T47D (cell line): ENCODE results near the gene YIPF4.
"Not testable (repeated sequence)": the region's sequence is repeated elsewhere in the genome, so short reads cannot be mapped to it uniquely, and the experiment has no call there.

Experiments used
- DNase-seq, 2 experiments: peaks; one replicate each; pipeline versions ENCODE4 v3.0.0 to v3.0.0-alpha.2; 2011 to 2012; ENCODE audit warnings: low read depth in 1 of 2, low spot score in 1 of 2
- JUND ChIP-seq: IDR thresholded peaks from 2 replicates; pipeline ENCODE4 v1.6.1; 2012; ENCODE audit warnings: low read depth
- in situ Hi-C: cut with HindIII; loops from 2 replicates; pipeline ENCODE4 v1.10.0; 2016; ENCODE audit warnings: low sequenced_read_pairs, low pct_unique_long_range_greater_than_20kb

Gene YIPF4

DNA sequence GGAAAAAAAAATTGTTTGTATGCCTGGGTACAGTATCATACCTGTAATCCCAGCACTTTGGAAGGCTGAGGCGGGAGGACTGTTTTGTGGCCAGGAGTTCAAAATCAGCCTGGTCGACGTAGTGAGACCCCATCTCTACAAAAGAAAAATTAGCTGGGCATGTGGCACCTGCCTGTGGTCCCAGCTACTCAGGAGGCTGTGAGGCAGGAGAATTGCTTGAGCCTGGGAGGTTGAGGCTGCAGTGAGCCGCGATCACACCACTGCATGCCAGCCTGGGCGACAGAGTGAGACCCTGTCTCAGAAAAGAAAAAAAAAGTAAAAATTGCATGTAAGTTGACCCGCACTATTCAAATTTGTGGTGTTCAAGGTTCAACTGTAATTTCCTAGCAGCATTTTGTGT lies 32.9 kb downstream of the YIPF4 start:
- TF ChIP-seq JUND = no peak
- in situ Hi-C loops = no loop called here
- DNase-seq = no peak

DNA sequence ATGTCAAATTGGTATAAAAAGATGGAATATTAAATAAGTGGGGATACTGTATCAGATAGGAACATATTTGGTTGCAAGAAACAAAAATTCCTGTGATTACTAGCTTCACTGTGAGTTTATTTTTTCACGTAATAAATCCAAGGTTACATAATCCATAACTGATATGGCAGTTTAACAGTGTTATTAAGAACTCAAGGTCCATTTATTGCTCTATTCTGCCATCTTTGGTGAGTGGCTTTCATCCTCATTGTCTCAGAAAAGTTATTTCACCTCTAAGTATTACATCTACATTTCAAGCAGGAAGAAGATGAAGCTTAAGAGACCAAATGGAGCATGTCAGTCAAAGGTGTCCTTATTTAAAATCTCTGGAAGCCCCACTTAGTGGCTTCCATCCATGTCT lies 37.2 kb downstream of the YIPF4 start:
- TF ChIP-seq JUND = no peak
- in situ Hi-C loops = no loop called here
- no peak for DNase-seq

DNA sequence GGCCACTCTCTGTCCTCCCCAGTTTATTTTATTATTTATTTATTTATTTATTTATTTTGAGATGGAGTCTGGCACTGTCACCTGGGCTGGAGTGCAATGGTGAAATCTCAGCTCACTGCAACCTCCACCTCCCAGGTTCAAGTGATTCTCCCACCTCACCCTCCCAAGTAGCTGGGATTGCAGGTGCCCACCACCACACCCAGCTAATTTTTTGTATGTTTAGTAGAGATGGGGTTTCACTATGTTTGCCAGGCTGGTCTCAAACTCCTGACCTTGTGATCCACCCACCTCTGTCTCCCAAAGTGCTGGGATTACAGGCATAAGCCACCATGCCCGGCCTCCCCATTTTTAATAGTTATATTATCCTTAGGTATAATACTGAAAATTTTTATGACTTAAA lies 51.0 kb downstream of the YIPF4 start:
- in situ Hi-C loops = not testable (repeated sequence)

DNA sequence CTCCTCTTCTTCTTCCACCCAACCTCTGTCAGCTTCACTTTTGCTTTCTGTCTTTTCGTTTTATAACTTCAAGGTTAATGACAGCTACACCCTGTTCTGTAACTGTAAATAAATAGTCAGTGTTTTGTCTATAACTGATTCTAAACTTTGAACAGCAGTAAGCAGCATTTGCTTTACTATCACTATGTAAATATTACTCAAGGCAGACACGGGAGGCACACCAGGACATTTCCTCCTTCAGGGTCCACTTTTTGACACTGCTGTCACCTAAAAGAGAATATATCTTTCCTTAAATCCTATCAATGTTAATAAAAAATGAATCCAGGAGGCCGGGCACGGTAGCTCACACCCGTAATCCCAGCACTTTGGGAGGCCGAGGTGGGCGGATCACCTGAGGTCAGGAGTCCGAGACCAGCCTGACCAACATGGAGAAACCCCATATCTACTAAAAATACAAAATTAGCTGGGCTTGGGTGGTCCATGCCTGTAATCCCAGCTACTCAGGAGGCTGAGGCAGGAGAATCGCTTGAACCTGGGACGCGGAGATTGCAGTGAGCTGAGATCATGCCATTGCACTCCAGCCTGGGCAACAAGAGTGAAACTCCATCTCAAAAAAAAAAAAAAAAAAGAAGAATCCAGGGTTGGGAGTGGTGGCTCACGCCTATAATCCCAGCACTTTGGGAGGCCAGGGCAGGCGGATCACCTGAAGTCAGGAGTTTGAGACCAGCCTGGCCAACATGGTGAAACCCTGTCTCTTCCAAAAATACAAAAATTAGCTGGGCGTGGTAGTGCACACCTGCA lies 51.7 kb downstream of the YIPF4 start:
- in situ Hi-C loops, DNase-seq: not testable (repeated sequence)

More for the DNA sequence above, 51.0 kb downstream of the YIPF4 start:
- not testable (repeated sequence) for DNase-seq

DNA sequence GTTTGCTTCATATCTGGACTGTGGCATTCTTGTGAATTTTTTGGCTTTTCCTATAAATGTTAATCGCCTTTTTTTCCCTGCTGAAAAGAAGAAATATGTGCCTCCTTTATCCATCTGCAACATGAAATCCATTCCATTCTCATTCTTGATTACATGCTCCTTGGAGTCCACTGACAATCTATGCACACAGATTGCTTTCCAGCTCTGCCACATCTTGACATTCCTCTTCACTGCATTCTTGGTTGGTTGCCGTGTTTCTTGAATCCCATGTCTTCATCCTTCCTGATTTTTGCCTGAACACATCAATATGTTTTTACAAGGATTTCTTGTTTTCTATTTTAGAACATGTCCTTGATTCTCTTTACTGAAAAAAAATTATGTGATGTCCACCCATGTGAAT lies 52.4 kb downstream of the YIPF4 start:
- DNase-seq = no peak
- no peak for TF ChIP-seq JUND
- in situ Hi-C loops = no loop called here

DNA sequence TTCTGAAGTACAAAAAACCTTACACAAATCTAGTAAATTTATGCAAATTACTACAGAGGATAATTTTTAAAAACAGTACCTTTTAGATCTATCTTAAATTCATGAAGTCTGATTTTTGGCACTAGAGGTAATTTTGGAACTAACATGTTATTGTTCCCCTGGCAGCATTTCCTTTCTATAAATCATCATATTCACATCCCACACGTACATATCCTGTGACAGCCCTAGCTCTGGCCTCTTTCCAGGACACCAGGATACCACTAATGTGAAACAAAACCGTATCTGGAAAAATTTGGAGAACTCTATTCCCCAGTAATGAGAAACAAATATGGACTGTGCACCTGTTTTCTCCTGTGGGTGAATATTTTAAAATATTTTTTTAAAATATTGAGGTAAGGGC lies 65.1 kb downstream of the YIPF4 start:
- no peak for TF ChIP-seq JUND
- in situ Hi-C loops = no loop called here
- DNase-seq = no peak

DNA sequence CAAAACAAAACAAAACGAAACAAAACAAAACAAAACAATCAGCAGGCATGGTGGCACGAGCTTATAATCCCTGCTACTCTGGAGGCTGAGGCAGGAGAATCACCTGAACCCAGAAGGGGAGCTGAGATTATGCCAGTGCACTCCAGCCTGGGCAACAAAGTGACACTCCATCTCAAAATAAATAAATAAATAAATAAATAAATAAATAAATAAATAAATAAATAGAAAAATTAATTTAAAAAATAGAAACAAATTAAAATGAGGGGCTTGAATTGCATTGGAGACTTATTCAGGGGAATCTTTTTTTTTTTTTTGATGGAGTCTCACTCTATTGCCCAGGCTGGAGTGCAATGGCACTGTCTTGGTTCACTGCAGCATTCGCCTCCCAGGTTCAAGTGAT lies 73.1 kb downstream of the YIPF4 start:
- DNase-seq, in situ Hi-C loops: not testable (repeated sequence)

DNA sequence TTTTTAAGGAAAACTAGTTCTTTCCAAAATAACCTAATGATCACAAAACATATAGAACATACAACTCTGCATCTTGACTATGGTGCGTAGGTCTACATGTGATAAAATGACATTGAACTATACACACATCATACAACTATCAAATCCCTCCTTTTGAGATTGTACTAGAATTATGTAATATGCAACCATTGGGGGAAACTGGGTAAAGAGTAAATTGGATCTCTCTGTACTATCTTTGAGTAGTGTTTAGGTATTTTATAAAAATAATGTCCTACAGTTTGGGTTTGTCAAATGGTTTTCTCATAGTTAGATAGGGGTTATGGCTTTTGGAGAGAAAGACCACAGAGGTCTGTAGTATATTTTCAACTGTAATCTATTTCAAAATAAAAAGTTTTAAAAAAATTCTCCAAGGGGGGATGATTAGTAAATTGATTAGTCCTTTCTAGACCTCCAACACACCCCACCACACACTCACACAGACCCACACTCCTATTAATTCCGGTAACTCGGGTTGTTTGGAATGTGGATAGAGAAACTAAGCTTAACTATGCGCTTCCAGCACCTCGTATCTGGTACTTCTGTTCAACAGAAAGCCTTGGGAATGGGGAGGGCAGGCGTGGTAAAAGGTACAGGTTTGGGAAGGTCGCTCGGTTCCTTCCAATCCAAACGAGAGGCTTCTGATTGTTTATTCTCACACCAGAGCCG lies 78.4 kb downstream of the YIPF4 start:
- in situ Hi-C loops = no loop called here

DNA sequence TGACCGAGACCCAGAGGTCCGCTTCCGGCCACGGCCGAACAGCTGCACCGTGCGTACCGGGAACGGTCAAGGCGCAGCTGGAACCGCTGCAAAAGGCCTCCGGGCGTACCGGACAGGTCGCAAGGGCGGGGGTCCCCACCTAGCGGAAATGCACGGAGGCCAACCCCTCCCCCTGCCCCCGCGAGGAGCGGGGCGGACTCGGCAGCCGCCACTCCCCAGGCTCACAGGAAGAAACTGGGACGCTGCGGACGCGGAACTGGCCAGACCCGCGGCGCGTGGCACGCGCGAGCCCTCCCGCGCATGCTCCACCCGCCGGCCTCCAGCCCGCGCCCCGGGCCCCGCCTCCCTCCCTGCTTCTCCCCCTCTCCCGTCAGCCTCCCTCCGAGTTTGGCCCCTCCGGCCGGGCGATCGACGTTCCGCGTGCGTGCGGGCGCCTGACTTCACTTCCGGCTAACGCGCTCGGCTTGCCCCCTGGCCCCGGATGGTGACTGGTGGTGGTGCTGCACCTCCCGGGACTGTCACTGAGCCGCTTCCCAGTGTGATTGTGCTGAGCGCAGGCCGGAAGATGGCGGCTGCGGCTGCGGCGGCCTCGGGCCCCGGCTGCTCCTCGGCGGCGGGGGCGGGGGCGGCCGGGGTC lies 79.1 kb downstream of the YIPF4 start, which contains the start of gene BIRC6:
Gene BIRC6, plus strand, starts transcription at position 343 of the 637 bp plus-strand sequence. Its CDS starts 139 bp downstream, at position 482.
- DNase-seq = peak; percentile 91 to 97
- in situ Hi-C loops = no loop called here
- no peak for TF ChIP-seq JUND

More for the DNA sequence above, 78.4 kb downstream of the YIPF4 start:
- no peak for TF ChIP-seq JUND
- DNase-seq = no peak

DNA sequence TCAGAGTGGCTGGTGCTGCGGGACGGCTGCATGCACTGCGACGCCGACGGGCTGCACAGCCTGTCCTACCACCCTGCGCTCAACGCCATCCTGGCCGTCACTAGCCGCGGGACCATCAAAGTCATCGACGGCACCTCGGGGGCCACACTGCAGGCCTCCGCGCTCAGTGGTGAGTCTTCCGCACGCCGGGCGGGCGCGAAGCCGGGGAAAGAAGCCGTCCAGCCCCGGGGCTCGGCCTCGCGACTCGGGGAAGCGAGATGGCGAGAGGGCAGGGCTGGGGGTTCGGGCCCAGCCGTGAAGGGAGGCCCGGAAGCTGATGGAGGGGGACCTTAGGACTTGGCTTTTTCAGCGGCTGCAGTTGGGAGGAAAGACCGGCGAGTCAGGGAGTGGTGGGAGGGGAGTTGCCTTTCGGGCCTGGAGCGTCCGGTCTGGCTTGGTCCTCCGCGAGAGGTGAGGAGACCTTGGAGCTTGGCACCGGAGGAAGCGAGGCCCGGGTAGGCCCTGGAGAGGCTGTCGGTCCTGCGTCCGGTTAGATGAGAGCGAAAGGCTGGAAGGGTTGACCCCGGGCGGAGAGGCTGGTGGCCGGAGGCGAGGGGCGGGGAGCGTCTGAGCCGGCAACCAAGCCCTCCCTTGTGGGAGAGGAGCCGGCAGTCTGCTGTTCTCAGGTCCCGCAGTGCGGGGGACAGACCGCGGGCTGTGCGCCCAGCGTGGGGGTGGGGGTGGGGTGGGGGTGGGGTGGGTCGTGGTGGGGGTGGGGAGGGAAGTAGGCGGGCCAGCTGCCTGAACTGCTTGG lies 79.8 kb downstream of the YIPF4 start:
- DNase-seq = peak; percentile 4 to 25
- TF ChIP-seq JUND = no peak
- in situ Hi-C loops = no loop called here

DNA sequence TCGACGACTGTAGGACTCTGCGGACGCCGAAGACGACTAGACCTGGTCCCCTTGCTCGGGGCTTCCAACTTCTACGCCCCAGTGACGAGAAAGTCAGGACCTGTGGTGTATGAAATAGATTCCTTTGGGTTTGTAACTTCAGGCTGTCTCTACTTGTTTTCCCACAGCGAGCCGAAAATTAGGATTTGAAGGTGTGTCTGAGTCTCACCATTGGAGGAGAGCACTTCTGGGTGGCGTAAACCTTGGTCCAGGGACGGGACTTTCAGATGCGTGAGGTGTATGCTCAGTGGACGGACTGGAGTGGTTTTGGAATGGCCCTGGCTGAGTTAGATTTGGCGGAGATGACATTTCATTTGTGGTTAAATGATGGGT lies 80.4 kb downstream of the YIPF4 start:
- peak; percentile 5 to 52 for DNase-seq
- no peak for TF ChIP-seq JUND
- in situ Hi-C loops = no loop called here

DNA sequence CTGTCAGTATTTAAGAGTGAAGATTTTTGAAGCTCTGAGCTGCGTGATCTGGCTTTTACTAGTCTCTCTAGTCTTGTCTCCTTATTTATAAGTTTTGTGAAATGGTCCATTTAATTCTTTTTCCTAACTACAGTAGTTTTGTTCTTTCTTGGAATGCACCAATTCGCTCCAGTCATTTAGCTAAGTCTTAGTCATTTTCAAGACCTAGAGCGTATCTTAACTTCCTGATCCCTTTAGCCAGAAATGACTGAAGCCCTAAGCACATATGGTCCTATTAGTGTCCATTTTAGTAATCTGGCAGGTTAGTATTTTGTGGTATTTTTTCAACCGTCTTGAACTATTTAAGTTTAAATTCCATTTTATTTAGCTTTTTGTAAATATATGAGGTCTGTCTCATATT lies 82.7 kb downstream of the YIPF4 start:
- in situ Hi-C loops = no loop called here
- DNase-seq = no peak
- TF ChIP-seq JUND = no peak

DNA sequence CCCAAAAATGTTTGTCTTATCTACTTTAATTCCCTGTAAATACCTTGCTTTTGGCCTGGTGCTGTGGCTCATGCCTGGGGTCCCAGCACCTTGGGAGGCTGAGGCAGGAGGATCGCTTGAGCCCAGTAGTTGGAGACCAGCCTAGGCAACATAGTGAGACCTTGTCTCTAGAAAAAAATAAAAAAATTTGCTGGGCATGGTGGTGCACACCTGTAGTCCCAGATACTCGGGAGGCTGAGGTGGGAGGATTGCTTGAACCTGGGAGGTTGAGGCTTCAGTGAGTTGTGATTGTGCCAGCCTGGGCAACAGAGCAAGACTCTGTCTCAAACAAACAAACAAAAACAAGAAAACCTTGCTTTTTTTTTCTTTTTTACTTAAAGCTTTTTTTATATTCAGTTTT lies 85.3 kb downstream of the YIPF4 start:
- in situ Hi-C loops, DNase-seq: not testable (repeated sequence)
